OCI-LY1 (cell line): ENCODE measurements around the gene DIAPH2.

ENCODE experiments used
- H2AFZ ChIP-seq: fragments of 200-600 bp; sonication (generic), shearing (Covaris generic); 2 replicates; pipeline ENCODE4 v1.6.0; 2014; ENCODE audit warnings: antibody characterized with exemption, mild to moderate bottlenecking, low read length
- H3F3A ChIP-seq: fragments of 200-600 bp; sonication (generic), shearing (Covaris generic); 2 replicates; pipeline ENCODE4 v1.6.0; 2014; ENCODE audit warnings: mild to moderate bottlenecking, antibody characterized with exemption, low read length, moderate library complexity; ENCODE audit not compliant: insufficient read depth
- H3K27ac ChIP-seq: fragments of 200-600 bp; sonication (generic); 2 replicates; pipeline ENCODE4 v1.5.1; 2014; ENCODE audit warnings: low read length, mixed run types, mild to moderate bottlenecking, low read depth; ENCODE audit not compliant: poor library complexity, severe bottlenecking
- H3K27me3 ChIP-seq: fragments of 200-600 bp; sonication (generic); 2 replicates; pipeline ENCODE4 v1.6.0; 2014; ENCODE audit warnings: antibody characterized with exemption, mild to moderate bottlenecking, low read length, moderate library complexity; ENCODE audit not compliant: insufficient read depth
- H3K36me3 ChIP-seq: fragments of 200-600 bp; sonication (generic); 2 replicates; pipeline ENCODE4 v1.6.1; 2014; ENCODE audit warnings: mild to moderate bottlenecking, antibody characterized with exemption, low read length, moderate library complexity, mixed read lengths; ENCODE audit not compliant: insufficient read depth
- H3K4me1 ChIP-seq: fragments of 200-600 bp; sonication (generic); 2 replicates; pipeline ENCODE4 v1.5.1; 2014; ENCODE audit warnings: mild to moderate bottlenecking, low read length, moderate library complexity; ENCODE audit not compliant: insufficient read depth, severe bottlenecking
- H3K4me2 ChIP-seq: fragments of 200-600 bp; sonication (generic), shearing (Covaris generic); 2 replicates; pipeline ENCODE4 v1.6.1; 2014; ENCODE audit warnings: low read length
- H3K4me3 ChIP-seq: fragments of 200-600 bp; sonication (generic); 2 replicates; pipeline ENCODE4 v1.5.1; 2014; ENCODE audit warnings: low read length, low read depth, mild to moderate bottlenecking, mixed read lengths; ENCODE audit not compliant: poor library complexity, severe bottlenecking
- H3K79me2 ChIP-seq: fragments of 200-600 bp; shearing (Covaris generic); 2 replicates; pipeline ENCODE4 v1.6.1; 2016; ENCODE audit warnings: mixed run types, low read length, mixed read lengths; ENCODE audit not compliant: insufficient read depth
- H3K9ac ChIP-seq: fragments of 200-600 bp; sonication (generic), shearing (Covaris generic); 2 replicates; pipeline ENCODE4 v1.6.1; 2014; ENCODE audit warnings: mild to moderate bottlenecking, low read length, mixed read lengths
- H3K9me2 ChIP-seq: fragments of 200-600 bp; sonication (generic), shearing (Covaris generic); 2 replicates; pipeline ENCODE4 v1.6.1; 2014; ENCODE audit warnings: low read depth, mild to moderate bottlenecking, low read length, mixed read lengths
- H3K9me3 ChIP-seq: fragments of 200-600 bp; shearing (Covaris generic); 2 replicates; pipeline ENCODE4 v1.6.1; 2014; ENCODE audit warnings: low read length, mixed read lengths
- H4K20me1 ChIP-seq: fragments of 200-600 bp; sonication (generic), shearing (Covaris generic); 2 replicates; pipeline ENCODE4 v1.6.0; 2016; ENCODE audit warnings: mild to moderate bottlenecking, low read length; ENCODE audit not compliant: insufficient read depth
- CTCF ChIP-seq: fragments of 200-600 bp; sonication (generic), shearing (Covaris generic); IDR thresholded peaks from 2 replicates; pipeline ENCODE4 v1.5.1; 2017; ENCODE audit warnings: mild to moderate bottlenecking, antibody characterized with exemption, low read length, moderate library complexity, mixed read lengths
- EZH2 ChIP-seq: fragments of 200-600 bp; sonication (generic), shearing (Covaris generic); IDR thresholded peaks from 2 replicates; pipeline ENCODE4 v1.8.0; 2017; ENCODE audit warnings: borderline replicate concordance, mixed run types, mild to moderate bottlenecking, antibody characterized with exemption, low read length, moderate library complexity, mixed read lengths

DIAPH2 gene

GRCh38 chrX:96884027-96884426 is 199.4 kb downstream of the DIAPH2 start:
- H3K4me1 ChIP-seq: no peaks in the 10 kb centered on the region
- H3K27ac ChIP-seq: no peak overlapping the region
- no peak overlapping the region for H3K4me2 ChIP-seq
- H4K20me1 ChIP-seq: no peaks in the 10 kb centered on the region
- TF ChIP-seq EZH2 (no peak), CTCF (no peak)
- H3K79me2 ChIP-seq: no peaks in the 10 kb centered on the region
- no peaks in the 10 kb centered on the region for H3K27me3 ChIP-seq
- H3F3A ChIP-seq: no peaks in the 10 kb centered on the region
- H2AFZ ChIP-seq: no peak overlapping the region
- no peaks in the 10 kb centered on the region for H3K9me3 ChIP-seq
- H3K4me3 ChIP-seq: no peak overlapping the region
- H3K9me2 ChIP-seq: no peaks in the 10 kb centered on the region
- no peak overlapping the region for H3K9ac ChIP-seq
- H3K36me3 ChIP-seq: peaks cover 5% of the 10 kb centered on the region; the same call in 1 of the 2 replicates

DNA sequence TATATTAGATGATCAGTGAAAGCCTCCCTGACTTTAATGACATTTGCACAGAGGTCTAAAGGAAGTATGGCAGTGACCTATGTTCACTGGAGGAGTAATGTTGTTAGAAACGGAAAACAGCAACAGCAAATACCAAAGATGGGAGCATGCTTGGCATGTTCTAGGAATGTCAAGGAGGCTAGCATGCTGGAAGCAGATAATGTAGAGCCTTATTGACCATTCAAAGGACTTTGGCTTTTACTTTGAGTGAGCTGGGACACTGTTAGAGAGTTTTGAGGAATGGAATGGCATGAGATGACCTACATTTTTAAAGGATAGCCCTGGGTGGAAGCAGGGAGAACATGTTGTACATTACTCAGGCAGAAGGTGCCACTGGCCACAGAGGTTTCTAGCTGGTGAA is 205.1 kb downstream of the DIAPH2 start:
- TF ChIP-seq EZH2 (no peak), CTCF (no peak)
- Histone ChIP-seq H3K36me3 (no peaks in the 10 kb centered on the region), H3F3A (no peaks in the 10 kb centered on the region), H3K4me2 (no peak overlapping the region), H3K9me2 (no peaks in the 10 kb centered on the region), H3K27ac (no peak overlapping the region), H3K27me3 (no peaks in the 10 kb centered on the region), H3K79me2 (no peaks in the 10 kb centered on the region), H3K4me3 (no peak overlapping the region), H3K9ac (no peak overlapping the region), H2AFZ (no peak overlapping the region), H4K20me1 (no peaks in the 10 kb centered on the region), H3K4me1 (no peaks in the 10 kb centered on the region), H3K9me3 (no peaks in the 10 kb centered on the region)

DNA sequence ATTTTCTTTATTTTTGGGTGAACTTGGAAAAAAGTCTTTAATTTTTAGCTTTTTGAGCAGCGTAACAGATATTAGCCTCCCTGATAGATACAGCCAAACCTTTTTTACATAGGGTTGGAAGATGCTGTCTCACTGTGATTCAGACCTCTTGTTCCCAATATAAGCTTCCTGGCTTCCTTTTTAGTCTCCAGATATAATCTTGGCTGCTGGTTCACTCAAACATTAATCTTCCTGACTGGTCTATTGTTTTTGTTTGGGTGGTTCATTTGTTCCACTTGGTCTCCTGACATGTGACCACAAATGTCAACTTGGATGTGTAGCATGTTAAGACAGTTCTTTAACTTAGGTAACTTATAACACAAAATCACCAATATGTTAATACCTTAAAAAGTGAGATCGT is 222.1 kb downstream of the DIAPH2 start:
- Histone ChIP-seq H4K20me1 (no peaks in the 10 kb centered on the region), H3K79me2 (no peaks in the 10 kb centered on the region), H3F3A (no peaks in the 10 kb centered on the region), H3K4me2 (no peak overlapping the region), H3K27me3 (no peaks in the 10 kb centered on the region), H3K9ac (no peak overlapping the region), H3K9me2 (no peaks in the 10 kb centered on the region), H3K4me1 (no peaks in the 10 kb centered on the region), H3K36me3 (no peaks in the 10 kb centered on the region), H3K4me3 (no peak overlapping the region), H2AFZ (no peak overlapping the region), H3K9me3 (no peaks in the 10 kb centered on the region), H3K27ac (no peak overlapping the region)
- no peak for TF ChIP-seq EZH2
- TF ChIP-seq CTCF: no peak
